Activated naive CD8-positive, alpha-beta T cell treated with anti-CD3 and anti-CD28 coated beads for 36 hours (primary cell): ENCODE results near the gene HDC. TPM values are rescaled to one million over a fixed set of nuclear protein-coding genes. Genes with fewer than 3 reads are reported as not detected.

Source experiments
- DNase-seq: peaks from one replicate; pipeline ENCODE4 v3.0.0; 2021
- H3K27ac Mint-ChIP-seq: one replicate; pipeline ENCODE4 v1.8.0; 2022; ENCODE audit warnings: mild to moderate bottlenecking, moderate library complexity, mixed read lengths
- H3K27me3 Mint-ChIP-seq: one replicate; pipeline ENCODE4 v1.8.0; 2022; ENCODE audit warnings: mild to moderate bottlenecking, mixed read lengths
- H3K36me3 Mint-ChIP-seq: one replicate; pipeline ENCODE4 v1.8.0; 2021; ENCODE audit warnings: mild to moderate bottlenecking, mixed read lengths
- H3K4me1 Mint-ChIP-seq: one replicate; pipeline ENCODE4 v1.8.0; 2021; ENCODE audit warnings: mixed read lengths
- H3K4me3 Mint-ChIP-seq: one replicate; pipeline ENCODE4 v1.8.0; 2022; ENCODE audit warnings: mild to moderate bottlenecking, moderate library complexity, mixed read lengths
- H3K9me3 Mint-ChIP-seq: one replicate; pipeline ENCODE4 v1.8.0; 2022; ENCODE audit warnings: mixed read lengths
- total RNA-seq, 2 experiments: library from RNA; stranded (reverse); gene quantifications; one replicate each; pipeline ENCODE4 v1.2.3, GENCODE V29; 2021

The HDC gene
- total RNA-seq, 2 experiments from 2014 or later: 0.32 to 0.33 TPM

DNA sequence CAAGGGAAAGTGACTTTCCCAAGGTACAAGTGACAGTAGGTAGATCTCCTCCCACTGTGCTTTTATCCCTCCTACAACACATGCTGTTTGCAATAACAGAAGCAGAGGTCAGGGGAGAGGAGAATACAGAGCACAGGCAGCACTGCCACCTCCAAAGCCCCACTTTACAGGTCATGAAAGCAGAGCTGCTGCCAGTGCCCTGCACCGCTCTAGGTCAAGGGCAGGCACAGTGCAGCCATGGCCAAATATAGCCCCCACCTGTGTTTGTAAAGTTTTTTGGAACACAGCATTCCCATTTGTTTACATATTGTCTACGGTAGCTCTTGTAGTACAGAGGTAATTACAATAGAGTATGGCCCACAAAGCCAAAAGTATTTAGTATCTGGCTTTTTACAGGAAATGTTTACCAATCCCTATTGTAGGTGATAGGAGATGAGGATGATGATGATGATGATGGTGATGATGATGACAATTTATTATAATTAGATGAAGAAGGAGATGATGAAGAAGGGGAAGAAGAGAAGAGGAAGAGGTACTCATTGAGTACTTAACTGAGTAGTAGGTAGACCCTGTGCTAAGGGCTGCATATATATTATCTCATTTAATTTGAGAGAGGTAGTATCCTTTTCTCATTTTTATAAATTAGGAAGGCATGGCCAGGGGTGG, 20.4 kb downstream of the HDC start:
- DNase-seq: no peak
- Mint-ChIP-seq H3K4me3 (no peak overlapping the region), H3K27ac (no peak overlapping the region), H3K36me3 (peaks cover 10% of the 10 kb centered on the region), H3K27me3 (no peaks in the 10 kb centered on the region), H3K9me3 (peaks cover 3% of the 10 kb centered on the region), H3K4me1 (peaks cover 34% of the 10 kb centered on the region)

DNA sequence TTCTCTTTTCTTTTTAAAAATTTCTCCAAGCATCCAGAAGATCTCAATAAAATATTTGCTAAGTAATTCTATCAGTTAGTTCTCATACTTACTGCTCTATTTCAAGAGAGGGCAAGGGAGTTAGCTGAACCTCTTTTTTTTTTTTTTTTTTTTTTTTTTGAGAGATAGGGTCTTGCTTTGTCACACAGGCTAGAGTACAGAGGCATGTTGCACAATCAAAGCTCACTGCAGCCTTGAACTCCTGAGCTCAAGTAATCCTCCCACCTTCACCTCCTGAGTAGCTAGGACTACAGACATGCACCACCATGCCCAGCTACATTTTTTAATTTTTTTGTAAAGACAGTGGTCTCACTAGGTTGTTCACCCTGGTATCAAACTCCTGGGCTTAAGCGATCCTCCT, 21.4 kb downstream of the HDC start:
- Mint-ChIP-seq H3K4me3 (no peak overlapping the region), H3K27ac (no peak overlapping the region), H3K9me3 (peaks cover 3% of the 10 kb centered on the region), H3K27me3 (no peaks in the 10 kb centered on the region), H3K4me1 (peaks cover 28% of the 10 kb centered on the region), H3K36me3 (peaks cover 10% of the 10 kb centered on the region)
- DNase-seq: no peak

DNA sequence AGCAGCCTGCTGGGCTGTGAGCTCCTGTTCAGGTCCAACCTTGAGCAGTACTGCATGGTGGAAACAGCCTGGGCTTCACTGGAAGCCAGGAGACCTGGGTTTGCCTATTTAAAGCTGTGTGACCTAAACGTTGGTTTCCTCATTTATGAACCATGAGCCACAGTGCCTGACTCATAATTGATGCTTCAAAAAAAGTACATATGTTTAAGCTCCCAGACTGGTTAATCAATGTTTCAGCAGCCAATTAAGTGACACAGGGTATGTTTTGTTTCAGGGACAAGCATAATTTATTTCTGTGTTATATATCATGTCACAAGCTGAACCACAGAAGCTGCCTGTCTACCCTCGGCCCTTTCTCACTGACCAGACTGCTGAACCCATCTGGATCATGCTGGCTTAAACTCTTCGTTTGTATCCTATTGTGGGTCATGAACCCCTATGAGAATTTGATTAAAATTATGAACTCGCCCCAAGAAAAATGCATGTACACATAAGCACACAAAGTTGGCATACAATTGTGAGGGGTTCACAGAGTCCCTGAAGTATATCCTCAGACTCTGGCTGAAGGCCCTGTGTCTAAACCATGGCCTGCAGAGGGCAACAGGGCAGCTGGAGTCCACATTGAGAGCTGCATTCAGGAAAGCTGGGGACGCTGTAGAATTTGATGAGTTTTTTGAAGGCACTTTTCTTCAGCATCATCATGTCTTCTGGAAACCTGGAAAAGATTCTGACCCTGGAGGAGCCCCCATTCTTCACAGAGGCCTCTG, 23.7 kb downstream of the HDC start:
- Mint-ChIP-seq H3K9me3 (no peaks in the 10 kb centered on the region), H3K27ac (no peak overlapping the region), H3K36me3 (peaks cover 2% of the 10 kb centered on the region), H3K4me1 (peaks cover 10% of the 10 kb centered on the region), H3K27me3 (no peaks in the 10 kb centered on the region), H3K4me3 (no peak overlapping the region)
- DNase-seq: no peak

DNA sequence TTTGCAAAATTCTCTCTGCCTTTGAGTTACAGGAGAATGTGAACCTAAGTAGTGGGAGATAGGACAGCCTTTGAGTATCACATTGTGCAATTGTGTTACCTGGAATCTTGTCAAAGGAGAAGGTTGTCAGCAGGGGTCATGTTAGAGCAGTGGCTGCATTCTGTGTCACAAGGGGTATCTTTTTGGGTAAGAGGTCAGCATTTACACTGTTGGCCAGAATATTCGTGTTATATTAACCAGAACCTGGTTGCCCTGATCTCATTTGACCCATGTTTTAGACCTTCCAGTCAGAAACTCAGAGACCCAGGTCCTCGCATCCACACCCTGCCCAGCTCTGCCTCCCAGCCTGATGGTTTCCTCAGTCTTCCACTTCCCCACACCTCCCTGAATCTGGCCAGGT, 27.3 kb downstream of the HDC start:
- Mint-ChIP-seq H3K27me3 (no peaks in the 10 kb centered on the region), H3K4me3 (no peak overlapping the region), H3K4me1 (peaks cover 7% of the 10 kb centered on the region), H3K27ac (no peak overlapping the region), H3K9me3 (no peaks in the 10 kb centered on the region), H3K36me3 (peaks cover 4% of the 10 kb centered on the region)
- no peak for DNase-seq

DNA sequence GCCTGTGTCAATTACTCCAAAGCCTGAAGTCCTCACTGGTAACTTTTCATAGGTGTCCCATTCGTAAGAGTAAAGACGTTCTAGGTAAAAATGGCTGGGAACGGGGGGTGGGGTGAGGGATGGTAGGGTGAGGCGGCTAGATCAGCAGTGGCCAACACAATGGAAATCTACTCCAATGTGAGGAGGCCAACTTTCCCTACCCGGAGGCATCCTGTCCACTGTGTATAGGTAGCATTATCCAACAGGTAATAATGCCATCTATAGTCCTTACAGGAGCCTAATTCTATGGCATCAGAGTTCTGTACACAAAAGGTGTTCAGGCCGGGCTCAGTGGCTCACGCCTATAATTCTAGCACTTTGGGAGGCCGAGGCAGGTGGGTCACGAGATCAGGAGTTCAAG, 29.1 kb downstream of the HDC start:
- H3K27me3 Mint-ChIP-seq: no peaks in the 10 kb centered on the region

DNA sequence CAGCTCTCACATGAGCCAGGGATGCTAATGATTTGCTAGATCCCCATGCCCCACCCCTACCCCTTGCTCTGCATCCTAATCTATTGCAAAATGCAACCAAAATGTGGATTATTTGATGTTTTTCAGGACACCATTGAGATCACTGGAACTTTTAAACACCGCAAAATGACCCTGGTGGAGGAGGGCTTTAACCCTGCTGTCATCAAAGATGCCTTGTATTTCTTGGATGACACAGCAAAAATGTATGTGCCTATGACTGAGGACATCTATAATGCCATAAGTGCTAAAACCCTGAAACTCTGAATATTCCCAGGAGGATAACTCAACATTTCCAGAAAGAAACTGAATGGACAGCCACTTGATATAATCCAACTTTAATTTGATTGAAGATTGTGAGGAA, 29.7 kb downstream of the HDC start:
- Mint-ChIP-seq H3K9me3 (no peaks in the 10 kb centered on the region), H3K36me3 (peaks cover 4% of the 10 kb centered on the region), H3K27ac (no peak overlapping the region), H3K4me1 (peaks cover under 1% of the 10 kb centered on the region), H3K27me3 (no peaks in the 10 kb centered on the region), H3K4me3 (no peak overlapping the region)
- DNase-seq: no peak

More for the DNA sequence above, 29.1 kb downstream of the HDC start:
- no peak for DNase-seq
- H3K27ac Mint-ChIP-seq: no peak overlapping the region
- no peaks in the 10 kb centered on the region for H3K9me3 Mint-ChIP-seq
- H3K4me3 Mint-ChIP-seq: no peak overlapping the region
- peaks cover 6% of the 10 kb centered on the region for H3K4me1 Mint-ChIP-seq
- peaks cover 4% of the 10 kb centered on the region for H3K36me3 Mint-ChIP-seq

DNA sequence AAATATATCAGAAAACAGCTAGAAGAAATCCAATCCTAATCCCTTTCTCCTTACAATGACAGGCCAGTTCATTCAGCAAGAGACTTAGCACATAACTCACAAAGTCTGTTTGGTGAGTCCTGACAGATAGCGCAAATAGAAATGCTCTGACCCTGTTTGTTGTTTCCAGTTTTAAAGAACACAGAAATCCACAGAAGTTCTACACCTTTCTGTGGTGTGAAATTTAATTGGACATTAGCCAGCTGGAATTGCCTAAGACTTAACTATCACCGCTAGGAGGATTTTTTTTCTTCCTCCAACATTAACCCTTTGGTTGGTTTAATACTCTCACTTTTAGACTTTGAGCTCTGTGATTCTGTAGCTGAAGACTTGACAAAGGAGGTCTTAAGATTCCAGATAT, 30.8 kb downstream of the HDC start:
- H3K4me3 Mint-ChIP-seq: no peak overlapping the region
- H3K27me3 Mint-ChIP-seq: no peaks in the 10 kb centered on the region
- no peaks in the 10 kb centered on the region for H3K9me3 Mint-ChIP-seq
- DNase-seq: no peak
- H3K4me1 Mint-ChIP-seq: no peaks in the 10 kb centered on the region
- H3K27ac Mint-ChIP-seq: no peak overlapping the region
- peaks cover 4% of the 10 kb centered on the region for H3K36me3 Mint-ChIP-seq

DNA sequence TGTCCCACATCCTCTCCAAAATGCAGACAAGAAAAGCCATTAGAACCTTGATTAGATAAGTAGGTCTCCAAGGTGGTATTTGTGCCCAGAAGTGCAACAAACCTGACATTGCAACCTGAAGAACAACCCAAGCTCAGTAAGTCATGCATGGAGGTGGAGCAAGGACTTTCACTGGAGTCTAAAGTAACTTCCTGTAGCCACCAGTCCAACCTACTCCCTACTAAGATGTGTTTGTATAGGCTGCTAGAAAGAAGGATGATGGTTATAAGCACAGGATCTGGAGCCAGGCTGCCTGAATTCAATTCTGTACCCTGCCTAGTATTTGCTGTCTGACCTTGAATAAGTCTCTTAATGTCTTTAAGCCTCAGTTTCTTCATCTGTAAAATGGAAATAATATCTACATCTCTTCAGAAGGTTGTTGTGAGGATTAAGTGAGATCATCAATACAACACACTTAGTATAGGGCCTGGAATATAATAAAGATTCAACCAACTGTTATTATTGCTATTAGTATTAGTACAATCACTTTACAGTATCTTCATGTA, 32.3 kb downstream of the HDC start:
- DNase-seq: no peak
- H3K27ac Mint-ChIP-seq: no peak overlapping the region
- H3K27me3 Mint-ChIP-seq: no peaks in the 10 kb centered on the region
- no peak overlapping the region for H3K4me3 Mint-ChIP-seq
- H3K4me1 Mint-ChIP-seq: no peaks in the 10 kb centered on the region
- no peaks in the 10 kb centered on the region for H3K9me3 Mint-ChIP-seq
- peaks cover 7% of the 10 kb centered on the region for H3K36me3 Mint-ChIP-seq

DNA sequence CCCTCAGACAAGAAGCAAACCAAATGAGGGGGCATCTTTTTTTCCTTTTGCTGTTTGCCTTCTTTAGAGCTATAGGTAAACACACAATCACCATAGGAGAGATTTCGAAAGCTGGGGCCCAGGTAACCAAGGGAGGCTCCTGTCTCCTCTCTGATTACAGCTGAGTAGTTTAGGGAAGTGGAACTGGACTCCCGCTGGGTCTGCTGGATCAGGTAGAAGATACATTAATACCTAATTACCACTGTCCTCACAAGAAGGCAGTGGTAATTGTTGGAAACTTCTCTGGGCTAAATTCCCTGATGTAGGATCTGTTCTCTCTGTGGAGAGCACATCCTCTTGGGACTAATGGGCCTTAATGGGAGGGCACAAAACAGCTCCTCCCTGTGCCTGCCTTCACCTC, 32.7 kb downstream of the HDC start:
- no peak overlapping the region for H3K4me3 Mint-ChIP-seq
- no peak overlapping the region for H3K27ac Mint-ChIP-seq
- H3K9me3 Mint-ChIP-seq: no peaks in the 10 kb centered on the region
- DNase-seq: no peak
- H3K4me1 Mint-ChIP-seq: no peaks in the 10 kb centered on the region
- no peaks in the 10 kb centered on the region for H3K27me3 Mint-ChIP-seq
- H3K36me3 Mint-ChIP-seq: peaks cover 7% of the 10 kb centered on the region

DNA sequence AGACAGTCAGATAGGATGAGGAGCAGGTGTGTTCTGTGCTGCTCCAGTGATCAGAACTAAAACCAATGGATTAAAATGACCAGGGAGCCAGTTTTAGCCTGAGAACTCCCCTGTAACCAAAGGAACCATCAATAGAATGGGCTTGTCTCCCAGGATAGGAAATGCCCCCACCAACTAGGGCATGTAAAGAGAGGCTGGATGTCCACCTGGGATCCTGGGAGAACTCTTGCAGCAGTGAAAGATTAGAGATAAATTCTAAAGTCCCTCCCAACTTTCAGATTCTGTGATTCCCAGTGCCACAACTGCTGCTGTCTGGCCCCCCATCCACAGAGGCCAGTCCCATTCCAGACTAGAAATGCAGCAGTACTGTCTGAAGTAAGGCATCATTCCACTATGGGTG, 33.8 kb downstream of the HDC start:
- H3K36me3 Mint-ChIP-seq: peaks cover 7% of the 10 kb centered on the region
- no peak overlapping the region for H3K27ac Mint-ChIP-seq
- H3K27me3 Mint-ChIP-seq: no peaks in the 10 kb centered on the region
- H3K9me3 Mint-ChIP-seq: no peaks in the 10 kb centered on the region
- no peak for DNase-seq
- no peaks in the 10 kb centered on the region for H3K4me1 Mint-ChIP-seq
- no peak overlapping the region for H3K4me3 Mint-ChIP-seq

DNA sequence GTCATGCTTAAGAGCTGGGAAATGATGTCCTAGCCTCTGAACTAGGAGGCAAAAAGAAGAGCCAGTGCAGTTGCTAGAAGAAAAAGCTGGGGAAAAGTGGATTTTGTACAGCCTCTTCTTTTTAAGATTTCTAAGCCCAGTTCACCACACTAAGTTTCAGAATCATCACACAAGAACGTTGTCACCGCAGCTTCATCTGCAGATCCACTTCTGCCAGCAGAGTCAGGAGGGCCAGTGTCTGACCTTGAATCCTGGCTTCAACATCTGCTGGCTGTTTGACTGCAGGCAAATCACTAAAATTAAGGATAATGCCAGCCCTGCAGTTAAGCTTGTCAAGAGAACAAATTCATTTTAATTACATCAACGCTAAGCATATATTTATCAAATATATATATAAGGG, 36.2 kb downstream of the HDC start:
- H3K27me3 Mint-ChIP-seq: no peaks in the 10 kb centered on the region
- H3K36me3 Mint-ChIP-seq: peaks cover 7% of the 10 kb centered on the region
- H3K9me3 Mint-ChIP-seq: no peaks in the 10 kb centered on the region
- no peaks in the 10 kb centered on the region for H3K4me1 Mint-ChIP-seq
- H3K4me3 Mint-ChIP-seq: no peak overlapping the region
- DNase-seq: no peak
- no peak overlapping the region for H3K27ac Mint-ChIP-seq

DNA sequence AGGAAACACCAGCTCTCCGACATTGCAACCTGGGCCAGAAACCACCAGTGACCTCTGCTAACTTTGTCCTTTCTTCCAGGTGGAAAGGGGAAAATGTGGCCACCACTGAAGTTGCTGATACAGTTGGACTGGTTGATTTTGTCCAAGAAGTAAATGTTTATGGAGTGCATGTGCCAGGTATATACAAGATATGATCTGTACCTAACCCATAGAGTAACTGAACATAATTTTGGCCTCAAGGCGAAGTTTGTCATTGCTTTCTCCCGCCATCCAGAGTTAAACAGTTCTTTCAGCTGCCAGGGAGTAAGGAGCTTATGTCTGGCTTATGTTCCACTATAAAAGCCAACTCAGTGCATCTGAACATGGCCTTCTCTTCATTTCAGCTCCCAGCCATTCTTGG, 36.7 kb downstream of the HDC start:
- no peak for DNase-seq
- H3K27me3 Mint-ChIP-seq: no peaks in the 10 kb centered on the region
- H3K4me1 Mint-ChIP-seq: no peaks in the 10 kb centered on the region
- no peak overlapping the region for H3K27ac Mint-ChIP-seq
- H3K36me3 Mint-ChIP-seq: peaks cover 6% of the 10 kb centered on the region
- H3K4me3 Mint-ChIP-seq: no peak overlapping the region
- no peaks in the 10 kb centered on the region for H3K9me3 Mint-ChIP-seq

DNA sequence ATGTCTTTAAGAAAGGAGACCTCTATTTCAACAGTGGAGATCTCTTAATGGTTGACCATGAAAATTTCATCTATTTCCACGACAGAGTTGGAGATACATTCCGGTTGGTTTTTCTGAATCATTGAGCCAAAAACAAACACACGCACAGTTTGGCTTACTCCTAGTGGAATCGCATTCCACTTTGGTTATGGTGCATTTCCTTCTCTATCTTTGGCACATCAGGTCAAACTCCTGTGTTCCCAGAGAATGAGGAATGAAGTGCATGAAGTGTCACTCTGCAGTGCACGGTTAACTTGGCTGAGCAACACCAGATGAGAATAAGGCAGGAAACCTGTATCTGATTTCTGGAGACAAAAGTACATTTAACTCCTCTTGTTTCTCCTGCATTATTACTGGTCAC, 38.5 kb downstream of the HDC start:
- no peak overlapping the region for H3K4me3 Mint-ChIP-seq
- DNase-seq: no peak
- H3K36me3 Mint-ChIP-seq: peaks cover 8% of the 10 kb centered on the region
- no peaks in the 10 kb centered on the region for H3K9me3 Mint-ChIP-seq
- H3K27me3 Mint-ChIP-seq: no peaks in the 10 kb centered on the region
- H3K27ac Mint-ChIP-seq: no peak overlapping the region
- H3K4me1 Mint-ChIP-seq: no peaks in the 10 kb centered on the region

DNA sequence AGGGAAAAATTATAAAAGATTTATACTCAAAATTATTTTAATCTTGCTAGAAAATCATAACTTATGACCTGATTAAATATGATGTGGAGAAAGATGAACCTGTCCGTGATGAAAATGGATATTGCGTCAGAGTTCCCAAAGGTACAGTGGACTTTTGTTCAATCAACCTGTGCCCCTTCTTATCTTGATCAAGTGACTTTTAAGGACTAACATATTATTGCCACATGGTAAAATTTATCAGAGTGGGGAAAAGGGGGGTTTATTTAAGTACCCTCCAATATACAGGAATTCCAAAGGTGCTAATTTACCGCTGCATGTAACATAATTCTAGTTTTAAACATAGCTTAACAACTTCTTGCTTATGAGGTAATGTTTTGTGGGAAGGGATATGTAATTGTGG, 39.6 kb downstream of the HDC start:
- DNase-seq: no peak
- peaks cover 8% of the 10 kb centered on the region for H3K36me3 Mint-ChIP-seq
- H3K4me1 Mint-ChIP-seq: no peaks in the 10 kb centered on the region
- H3K27me3 Mint-ChIP-seq: no peaks in the 10 kb centered on the region
- no peak overlapping the region for H3K4me3 Mint-ChIP-seq
- no peaks in the 10 kb centered on the region for H3K9me3 Mint-ChIP-seq
- no peak overlapping the region for H3K27ac Mint-ChIP-seq

DNA sequence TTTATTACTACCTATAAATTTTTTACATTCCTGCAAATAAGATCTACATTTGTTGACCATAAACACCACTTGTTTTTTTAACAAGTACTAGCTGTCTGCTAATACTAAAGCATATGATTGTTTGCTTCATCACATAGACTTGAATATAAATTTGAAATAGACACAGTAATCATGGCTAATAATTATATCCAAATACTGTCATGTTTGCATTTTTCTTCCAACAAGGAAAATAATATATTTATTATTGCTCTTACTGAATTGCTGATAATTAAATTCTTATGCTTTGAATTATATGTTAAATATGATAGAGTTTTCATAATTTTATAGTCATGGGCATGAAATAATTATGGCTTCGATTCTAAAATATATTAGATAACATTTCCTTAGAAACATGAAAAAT, 40.5 kb downstream of the HDC start:
- Mint-ChIP-seq H3K27ac (no peak overlapping the region), H3K9me3 (no peaks in the 10 kb centered on the region), H3K27me3 (no peaks in the 10 kb centered on the region), H3K4me1 (peaks cover 2% of the 10 kb centered on the region), H3K4me3 (no peak overlapping the region), H3K36me3 (peaks cover 8% of the 10 kb centered on the region)
- DNase-seq: no peak

DNA sequence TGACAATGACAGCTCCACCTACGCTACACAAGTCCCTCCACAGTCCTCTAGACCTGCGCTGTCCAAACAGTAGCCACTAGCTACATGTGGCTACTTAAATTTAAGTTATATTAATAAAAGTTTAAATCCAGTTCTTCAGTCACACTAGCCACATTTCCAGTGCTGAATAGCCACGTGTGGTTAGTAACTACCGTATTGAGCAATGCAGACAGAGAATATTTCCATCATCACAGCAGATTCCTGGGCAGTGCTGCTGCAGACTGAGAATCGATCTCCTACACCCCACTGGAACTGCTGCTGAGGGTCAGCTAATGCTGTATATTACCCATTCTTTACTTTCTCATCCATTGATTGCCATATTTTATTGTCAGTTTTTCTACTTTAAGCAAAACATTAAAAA, 40.9 kb downstream of the HDC start:
- Mint-ChIP-seq H3K27me3 (no peaks in the 10 kb centered on the region), H3K4me3 (no peak overlapping the region), H3K27ac (no peak overlapping the region), H3K36me3 (peaks cover 8% of the 10 kb centered on the region), H3K4me1 (peaks cover 7% of the 10 kb centered on the region), H3K9me3 (no peaks in the 10 kb centered on the region)
- DNase-seq: no peak
